CD8-positive, alpha-beta memory T cell (primary cell): ENCODE measurements around the gene LBHD2. TPM values are rescaled to one million over a fixed set of nuclear protein-coding genes. Genes with fewer than 3 reads are reported as not detected.

Experiments used
- CTCF ChIA-PET: fragments of 350-600 bp; sonication (Branson Sonifier 250); formaldehyde crosslinking; loops from one replicate; lab custom pipeline; 2021; ENCODE audit warnings: antibody characterized with exemption; lab: Charles Lee
- POLR2A ChIA-PET: fragments of 350-600 bp; sonication (Branson Sonifier 250); formaldehyde crosslinking; loops from one replicate; lab custom pipeline; 2021; ENCODE audit warnings: antibody characterized with exemption; lab: Charles Lee
- DNase-seq, 5 donors: peaks; one replicate each; pipeline versions ENCODE4 v3.0.0 to v3.0.0-alpha.2; 2020 to 2022; ENCODE audit warnings: mixed read lengths in 1 of 5
- H3K27ac ChIP-seq: one replicate; pipeline ENCODE4 v1.7.0; 2013; ENCODE audit warnings: low read depth, mild to moderate bottlenecking, low read length, moderate library complexity
- H3K27me3 ChIP-seq: 2 replicates; pipeline ENCODE4 v1.7.0; 2013; ENCODE audit warnings: low read length, mild to moderate bottlenecking; ENCODE audit not compliant: insufficient read depth, poor library complexity, severe bottlenecking
- H3K36me3 ChIP-seq: 2 replicates; pipeline ENCODE4 v1.7.0; 2013; ENCODE audit warnings: mild to moderate bottlenecking, low read length, moderate library complexity; ENCODE audit not compliant: insufficient read depth
- H3K4me1 ChIP-seq: 2 replicates; pipeline ENCODE4 v1.7.0; 2013; ENCODE audit warnings: mild to moderate bottlenecking, low read length, moderate library complexity; ENCODE audit not compliant: insufficient read depth
- H3K4me3 ChIP-seq: 2 replicates; pipeline ENCODE4 v1.7.0; 2013; ENCODE audit warnings: mild to moderate bottlenecking, low read length
- H3K9me3 ChIP-seq: 2 replicates; pipeline ENCODE4 v1.7.0; 2013; ENCODE audit warnings: mild to moderate bottlenecking, low read length
- H3K27ac Mint-ChIP-seq, 8 donors: one replicate each; pipeline ENCODE4 v1.8.0; 2020 to 2021; ENCODE audit warnings: mixed read lengths in 8 of 8, mild to moderate bottlenecking in 6 of 8, inconsistent platforms in 3 of 8, moderate library complexity in 3 of 8
- H3K27me3 Mint-ChIP-seq, 2 donors: one replicate each; pipeline ENCODE4 v1.8.0; 2020 to 2021; ENCODE audit warnings: mixed read lengths in 2 of 2, mild to moderate bottlenecking in 1 of 2, moderate library complexity in 1 of 2
- H3K36me3 Mint-ChIP-seq, 3 donors: one replicate each; pipeline ENCODE4 v1.8.0; 2020 to 2021; ENCODE audit warnings: mixed read lengths in 3 of 3, inconsistent platforms in 1 of 3, mild to moderate bottlenecking in 1 of 3
- H3K4me1 Mint-ChIP-seq, 3 donors: one replicate each; pipeline ENCODE4 v1.8.0; 2020 to 2021; ENCODE audit warnings: mixed read lengths in 3 of 3, inconsistent platforms in 1 of 3, mild to moderate bottlenecking in 1 of 3
- H3K4me3 Mint-ChIP-seq, 7 donors: one replicate each; pipeline ENCODE4 v1.8.0; 2020 to 2021; ENCODE audit warnings: mixed read lengths in 7 of 7, mild to moderate bottlenecking in 6 of 7, moderate library complexity in 4 of 7, inconsistent platforms in 2 of 7
- H3K9me3 Mint-ChIP-seq, 5 donors: one replicate each; pipeline ENCODE4 v1.8.0; 2020 to 2022; ENCODE audit warnings: mixed read lengths in 5 of 5, mild to moderate bottlenecking in 3 of 5, moderate library complexity in 2 of 5, inconsistent platforms in 1 of 5
- polyA plus RNA-seq: library from polyadenylated mRNA; unstranded; fragments of 300-500 nt; fragmentation: Illumina TruSeq; gene quantifications from one replicate; pipeline ENCODE4 v1.2.3, GENCODE V29; 2021
- total RNA-seq, 2 experiments: library from RNA; stranded (reverse); gene quantifications; one replicate each; pipeline ENCODE4 v1.2.3, GENCODE V29; 2021

The LBHD2 gene
- total and polyA plus RNA-seq, 3 experiments from 2014 or later, result not detected

GRCh38 chr14:103107941-103108748 lies 24.1 kb downstream of the LBHD2 start:
- Mint-ChIP-seq H3K4me3 (no peak overlapping the region), H3K36me3 (peaks cover 0 to 1% (median 0%) of the 10 kb centered on the region in 3 donors), H3K27me3 (peaks cover 13 to 20% of the 10 kb centered on the region in 2 donors), H3K4me1 (peaks cover 0 to 10% (median 5%) of the 10 kb centered on the region in 3 donors), H3K27ac (no peak overlapping the region), H3K9me3 (no peaks in the 10 kb centered on the region)
- ChIA-PET POLR2A (no interaction called here), CTCF (no interaction called here)
- Histone ChIP-seq H3K4me3 (no peak overlapping the region), H3K27ac (no peak overlapping the region), H3K9me3 (no peaks in the 10 kb centered on the region), H3K27me3 (peaks cover 7% of the 10 kb centered on the region), H3K4me1 (peaks cover 5% of the 10 kb centered on the region), H3K36me3 (no peaks in the 10 kb centered on the region)
- DNase-seq, result no peak

- DNase-seq, result no peak
- CTCF ChIA-PET, result no interaction called here
Observed at GRCh38 chr14:103108749-103109207, 24.8 kb downstream of the LBHD2 start.

GRCh38 chr14:103109535-103110441 lies 25.8 kb downstream of the LBHD2 start:
- POLR2A ChIA-PET, result no interaction called here
- CTCF ChIA-PET, result no interaction called here

More at GRCh38 chr14:103108749-103109207, 24.8 kb downstream of the LBHD2 start:
- peaks cover 11 to 17% of the 10 kb centered on the region in 2 donors for H3K27me3 Mint-ChIP-seq
- no peaks in the 10 kb centered on the region for H3K9me3 Mint-ChIP-seq
- POLR2A ChIA-PET, result no interaction called here
- Histone ChIP-seq H3K4me1 (peaks cover 5% of the 10 kb centered on the region), H3K27ac (no peak overlapping the region), H3K27me3 (peaks cover 7% of the 10 kb centered on the region), H3K36me3 (no peaks in the 10 kb centered on the region), H3K4me3 (no peak overlapping the region), H3K9me3 (no peaks in the 10 kb centered on the region)
- no peak overlapping the region for H3K4me3 Mint-ChIP-seq
- H3K4me1 Mint-ChIP-seq, result peaks cover 0 to 7% (median 5%) of the 10 kb centered on the region in 3 donors
- H3K36me3 Mint-ChIP-seq, result peaks cover 0 to 1% (median 0%) of the 10 kb centered on the region in 3 donors
- H3K27ac Mint-ChIP-seq, result no peak overlapping the region

GRCh38 chr14:103110681-103111231 lies 26.7 kb downstream of the LBHD2 start:
- Histone ChIP-seq H3K27ac (peak overlapping the region; percentile 38), H3K4me3 (no peak overlapping the region), H3K36me3 (no peaks in the 10 kb centered on the region), H3K27me3 (no peaks in the 10 kb centered on the region), H3K9me3 (no peaks in the 10 kb centered on the region), H3K4me1 (no peaks in the 10 kb centered on the region)
- Mint-ChIP-seq H3K4me1 (peaks cover 5 to 10% (median 6%) of the 10 kb centered on the region in 3 donors), H3K4me3 (no peak overlapping the region), H3K27me3 (peaks cover 4 to 6% of the 10 kb centered on the region in 2 donors), H3K9me3 (no peaks in the 10 kb centered on the region), H3K36me3 (no peaks in the 10 kb centered on the region), H3K27ac (no peak overlapping the region)
- CTCF ChIA-PET, result no interaction called here
- DNase-seq, result no peak
- POLR2A ChIA-PET, result no interaction called here

More at GRCh38 chr14:103109535-103110441, 25.8 kb downstream of the LBHD2 start:
- peaks cover under 1% of the 10 kb centered on the region for H3K4me1 ChIP-seq
- Mint-ChIP-seq H3K9me3 (no peaks in the 10 kb centered on the region), H3K27me3 (peaks cover 10 to 16% of the 10 kb centered on the region in 2 donors), H3K36me3 (peaks cover 0 to 1% (median 0%) of the 10 kb centered on the region in 3 donors), H3K27ac (no peak overlapping the region), H3K4me3 (no peak overlapping the region), H3K4me1 (peaks cover 2 to 10% (median 7%) of the 10 kb centered on the region in 3 donors)
- H3K27me3 ChIP-seq, result peaks cover under 1% of the 10 kb centered on the region
- no peak overlapping the region for H3K4me3 ChIP-seq
- peak overlapping the region; percentile 38 for H3K27ac ChIP-seq
- no peak for DNase-seq
- H3K9me3 ChIP-seq, result no peaks in the 10 kb centered on the region
- no peaks in the 10 kb centered on the region for H3K36me3 ChIP-seq

- no peaks in the 10 kb centered on the region for H3K4me1 ChIP-seq
- CTCF ChIA-PET, result no interaction called here
- H3K9me3 Mint-ChIP-seq, result no peaks in the 10 kb centered on the region
- no peaks in the 10 kb centered on the region for H3K36me3 Mint-ChIP-seq
- H3K4me3 ChIP-seq, result no peak overlapping the region
- H3K9me3 ChIP-seq, result no peaks in the 10 kb centered on the region
- peaks cover 4 to 5% of the 10 kb centered on the region in 2 donors for H3K27me3 Mint-ChIP-seq
- peaks cover 6 to 13% (median 8%) of the 10 kb centered on the region in 3 donors for H3K4me1 Mint-ChIP-seq
- no peaks in the 10 kb centered on the region for H3K27me3 ChIP-seq
- POLR2A ChIA-PET, result no interaction called here
- H3K27ac ChIP-seq, result no peak overlapping the region
- H3K27ac Mint-ChIP-seq, result no peak overlapping the region
- H3K36me3 ChIP-seq, result no peaks in the 10 kb centered on the region
- no peak overlapping the region for H3K4me3 Mint-ChIP-seq
- DNase-seq, result no peak
Observed at GRCh38 chr14:103111232-103111868, 27.3 kb downstream of the LBHD2 start.

- CTCF ChIA-PET, result no interaction called here
- H3K9me3 ChIP-seq, result no peaks in the 10 kb centered on the region
- peaks cover 5 to 6% of the 10 kb centered on the region in 2 donors for H3K27me3 Mint-ChIP-seq
- no peak overlapping the region for H3K4me3 Mint-ChIP-seq
- no peak overlapping the region for H3K27ac Mint-ChIP-seq
- H3K9me3 Mint-ChIP-seq, result no peaks in the 10 kb centered on the region
- no peak for DNase-seq
- POLR2A ChIA-PET, result no interaction called here
- no peaks in the 10 kb centered on the region for H3K36me3 ChIP-seq
- H3K36me3 Mint-ChIP-seq, result no peaks in the 10 kb centered on the region
- peak overlapping the region; percentile 16 for H3K27ac ChIP-seq
- no peaks in the 10 kb centered on the region for H3K4me1 ChIP-seq
- no peaks in the 10 kb centered on the region for H3K27me3 ChIP-seq
- H3K4me1 Mint-ChIP-seq, result peaks cover 6 to 13% (median 8%) of the 10 kb centered on the region in 3 donors
- no peak overlapping the region for H3K4me3 ChIP-seq
Observed at GRCh38 chr14:103112400-103113243, 28.6 kb downstream of the LBHD2 start.

GRCh38 chr14:103113303-103113702 lies 29.3 kb downstream of the LBHD2 start:
- Histone ChIP-seq H3K27me3 (no peaks in the 10 kb centered on the region), H3K4me1 (no peaks in the 10 kb centered on the region), H3K9me3 (no peaks in the 10 kb centered on the region), H3K4me3 (no peak overlapping the region), H3K27ac (no peak overlapping the region), H3K36me3 (no peaks in the 10 kb centered on the region)
- no peak overlapping the region for H3K27ac Mint-ChIP-seq
- H3K4me3 Mint-ChIP-seq, result no peak overlapping the region
- no peaks in the 10 kb centered on the region for H3K9me3 Mint-ChIP-seq
- peaks cover 5% of the 10 kb centered on the region in 2 donors for H3K27me3 Mint-ChIP-seq
- H3K36me3 Mint-ChIP-seq, result no peaks in the 10 kb centered on the region
- CTCF ChIA-PET, result no interaction called here
- POLR2A ChIA-PET, result no interaction called here
- no peak for DNase-seq
- peaks cover 6 to 13% (median 8%) of the 10 kb centered on the region in 3 donors for H3K4me1 Mint-ChIP-seq
